ENCODE results near the gene TRIO.

DNA sequence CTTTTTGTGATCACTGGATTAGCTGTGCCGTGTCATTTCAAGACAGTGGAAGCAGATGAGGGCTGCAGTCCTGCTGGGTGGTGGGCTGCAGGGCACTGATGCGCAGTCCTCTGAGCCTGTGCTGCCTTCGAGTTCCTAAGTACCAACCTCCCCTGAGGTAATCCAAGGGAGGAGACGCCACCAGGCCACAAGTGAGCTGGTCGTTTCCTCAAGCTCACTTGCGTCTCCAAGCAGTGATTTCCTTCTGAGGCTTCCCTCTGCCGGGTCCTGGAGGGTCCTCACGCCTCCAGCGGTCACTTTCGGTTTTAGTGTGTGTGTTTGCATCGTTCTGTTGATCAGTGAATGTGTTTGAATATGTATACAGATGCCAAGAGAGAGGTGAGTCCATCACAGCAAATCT lies 115.7 kb downstream of the TRIO start:
- TF ChIP-seq, protein P1, sequence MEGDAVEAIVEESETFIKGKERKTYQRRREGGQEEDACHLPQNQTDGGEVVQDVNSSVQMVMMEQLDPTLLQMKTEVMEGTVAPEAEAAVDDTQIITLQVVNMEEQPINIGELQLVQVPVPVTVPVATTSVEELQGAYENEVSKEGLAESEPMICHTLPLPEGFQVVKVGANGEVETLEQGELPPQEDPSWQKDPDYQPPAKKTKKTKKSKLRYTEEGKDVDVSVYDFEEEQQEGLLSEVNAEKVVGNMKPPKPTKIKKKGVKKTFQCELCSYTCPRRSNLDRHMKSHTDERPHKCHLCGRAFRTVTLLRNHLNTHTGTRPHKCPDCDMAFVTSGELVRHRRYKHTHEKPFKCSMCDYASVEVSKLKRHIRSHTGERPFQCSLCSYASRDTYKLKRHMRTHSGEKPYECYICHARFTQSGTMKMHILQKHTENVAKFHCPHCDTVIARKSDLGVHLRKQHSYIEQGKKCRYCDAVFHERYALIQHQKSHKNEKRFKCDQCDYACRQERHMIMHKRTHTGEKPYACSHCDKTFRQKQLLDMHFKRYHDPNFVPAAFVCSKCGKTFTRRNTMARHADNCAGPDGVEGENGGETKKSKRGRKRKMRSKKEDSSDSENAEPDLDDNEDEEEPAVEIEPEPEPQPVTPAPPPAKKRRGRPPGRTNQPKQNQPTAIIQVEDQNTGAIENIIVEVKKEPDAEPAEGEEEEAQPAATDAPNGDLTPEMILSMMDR (IDR thresholded peaks at IDR 0.05): peak in 6 of 12 donors; percentile 13 to 44 (median 26)
- no peak for TF ChIP-seq POLR2A (IDR thresholded peaks at IDR 0.05)
